T-cell (primary cell): Measurements from ENCODE around the gene SLC41A1. TPM values are rescaled to one million over a fixed set of nuclear protein-coding genes. Genes with fewer than 3 reads are reported as not detected.

ENCODE experiments used
- ATAC-seq, 4 experiments: fragments of 200-7000 bp in 3 of 4; fragments of 150-1000 bp in 1 of 4; cut with Tn5 transposase; replicated peaks in 1 of 4; 1 replicate in 3 of 4; 2 replicates in 1 of 4; pipeline ENCODE4 v1.10.0; 2021; ENCODE audit warnings: moderate library complexity in 3 of 4, mild to moderate bottlenecking in 2 of 4, moderate number of reproducible peaks in 1 of 4
- CTCF ChIA-PET, 2 donors: fragments of 300-600 bp; sonication (Branson Sonifier 250); formaldehyde crosslinking; loops; one replicate each; lab custom pipeline; 2022; ENCODE audit warnings: antibody characterized with exemption in 2 of 2; lab: Charles Lee
- POLR2A ChIA-PET, 2 donors: fragments of 300-600 bp; sonication (Branson Sonifier 250); formaldehyde crosslinking; loops; one replicate each; lab custom pipeline; 2022; ENCODE audit warnings: antibody characterized with exemption in 2 of 2; lab: Charles Lee
- DNase-seq, 35 experiments: peaks; one replicate each; pipeline versions ENCODE4 v3.0.0 to v3.0.0-alpha.2; 2013 to 2023
- H3K27ac ChIP-seq: one replicate; pipeline ENCODE4 v1.5.1; 2013; ENCODE audit warnings: low read length
- H3K27me3 ChIP-seq, 2 experiments: replicated peaks in 1 of 2; 1 replicate in 1 of 2; 2 replicates in 1 of 2; pipeline versions ENCODE4 v1.6.1 to v1.7.0; 2013; ENCODE audit warnings: low read length in 1 of 2, mixed read lengths in 1 of 2; ENCODE audit not compliant: control insufficient read depth in 2 of 2, insufficient read depth in 2 of 2; ENCODE audit errors: extremely low read depth in 1 of 2
- H3K36me3 ChIP-seq, 2 donors: 1 replicate in 1 of 2; 2 replicates in 1 of 2; pipeline versions ENCODE4 v1.6.1 to v1.7.0; 2013; ENCODE audit warnings: low read length in 1 of 2; ENCODE audit not compliant: control insufficient read depth in 2 of 2, insufficient read depth in 1 of 2; ENCODE audit errors: extremely low read depth in 1 of 2
- H3K4me1 ChIP-seq, 2 experiments: 1 replicate in 1 of 2; 2 replicates in 1 of 2; pipeline versions ENCODE4 v1.6.1 to v1.7.0; 2013; ENCODE audit warnings: low read length in 2 of 2, mixed read lengths in 1 of 2; ENCODE audit not compliant: insufficient read depth in 2 of 2, control insufficient read depth in 1 of 2; ENCODE audit errors: extremely low read depth in 1 of 2
- H3K4me3 ChIP-seq, 2 donors: 1 replicate in 1 of 2; 2 replicates in 1 of 2; pipeline versions ENCODE4 v1.5.1 to v1.7.0; 2013; ENCODE audit warnings: mild to moderate bottlenecking in 2 of 2, low read length in 1 of 2, moderate library complexity in 1 of 2; ENCODE audit not compliant: control insufficient read depth in 1 of 2; ENCODE audit errors: extremely low read depth in 1 of 2
- H3K9me3 ChIP-seq: 2 replicates; pipeline ENCODE4 v1.7.0; 2013
- H3K27ac Mint-ChIP-seq, 2 donors: one replicate each; pipeline ENCODE4 v1.8.0; 2020 to 2021; ENCODE audit warnings: mild to moderate bottlenecking in 2 of 2, mixed read lengths in 2 of 2
- H3K27me3 Mint-ChIP-seq, 2 donors: one replicate each; pipeline ENCODE4 v1.8.0; 2021 to 2022; ENCODE audit warnings: mixed read lengths in 2 of 2
- H3K36me3 Mint-ChIP-seq: one replicate; pipeline ENCODE4 v1.8.0; 2021; ENCODE audit warnings: mixed read lengths
- H3K4me1 Mint-ChIP-seq, 3 donors: one replicate each; pipeline ENCODE4 v1.8.0; 2020 to 2022; ENCODE audit warnings: mixed read lengths in 3 of 3, mild to moderate bottlenecking in 1 of 3
- H3K4me3 Mint-ChIP-seq, 3 donors: one replicate each; pipeline ENCODE4 v1.8.0; 2020 to 2022; ENCODE audit warnings: mild to moderate bottlenecking in 3 of 3, mixed read lengths in 3 of 3, moderate library complexity in 3 of 3
- H3K9me3 Mint-ChIP-seq, 3 donors: one replicate each; pipeline ENCODE4 v1.8.0; 2020 to 2022; ENCODE audit warnings: mixed read lengths in 3 of 3
- WGBS: methylation state at CpG from one replicate; pipeline ENCODE4 v1.1.5; 2013; ENCODE audit warnings: missing lambda C conversion rate; ENCODE audit not compliant: insufficient coverage; 5-methylcytosine and 5-hydroxymethylcytosine counted together
- total RNA-seq, 35 experiments: library from RNA in 6 of 35; stranded (reverse) in 6 of 35; fragments of 120-200 nt in 1 of 35; gene quantifications; one replicate each; pipeline versions ENCODE4 v1.2.1 to v1.2.4 and lab custom pipeline; 2013 to 2026

Gene SLC41A1
- total RNA-seq, 5 donors from 2014 or later (not counting 1 experiment from before 2014, with no cell fraction given) = 23.5 to 31.3 (median 27.4) TPM

DNA sequence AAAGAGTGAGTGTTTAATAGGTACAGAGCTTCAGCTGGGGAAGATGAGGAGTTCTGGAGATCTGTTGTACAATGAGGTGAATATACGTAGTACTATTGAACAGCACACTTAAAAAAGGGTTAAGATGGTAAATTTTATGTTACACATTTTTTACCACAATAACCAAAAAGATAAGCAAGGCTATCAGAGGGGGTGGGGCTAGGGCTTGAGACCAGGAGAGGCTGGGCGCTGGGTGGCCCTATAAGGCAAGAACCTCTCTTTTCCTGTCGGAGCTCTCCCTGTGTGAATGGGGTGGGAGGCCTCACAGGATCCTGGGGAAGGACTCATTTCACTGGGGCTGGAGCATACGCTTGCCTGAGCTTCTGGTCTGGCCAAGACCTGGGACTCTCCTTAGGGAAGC, 9.0 kb downstream of the SLC41A1 start:
- Mint-ChIP-seq H3K9me3 (no peaks in the 10 kb centered on the region), H3K36me3 (peaks cover 17% of the 10 kb centered on the region), H3K27me3 (no peaks in the 10 kb centered on the region), H3K4me1 (peaks cover 55 to 60% (median 59%) of the 10 kb centered on the region in 3 donors), H3K4me3 (peak overlapping the region in 2 of 3 donors; percentile 21 to 96), H3K27ac (peak overlapping the region; percentile 39 to 56)
- Histone ChIP-seq H3K4me3 (peak overlapping the region in 1 of 2 donors; percentile 19), H3K36me3 (peaks cover 3 to 20% of the 10 kb centered on the region in 2 donors), H3K27ac (no peak overlapping the region), H3K27me3 (no peaks in the 10 kb centered on the region), H3K4me1 (peaks cover 21 to 46% of the 10 kb centered on the region in 2 experiments), H3K9me3 (no peaks in the 10 kb centered on the region)
- ATAC-seq = no peak
- DNase-seq = no peak
- POLR2A ChIA-PET = interaction anchor here in 1 of 2 donors (0.6 kb wide), 1 partner anchor 407 kb away, joined by 3 read pairs; no protein-coding TSS in a partner anchor
- CTCF ChIA-PET = interaction anchor here in 1 of 2 donors (0.9 kb wide), 1 partner anchor 95 kb away, joined by 3 read pairs; no protein-coding TSS in a partner anchor
- WGBS = 83% methylated on average over 3 of the region's 4 CpGs

DNA sequence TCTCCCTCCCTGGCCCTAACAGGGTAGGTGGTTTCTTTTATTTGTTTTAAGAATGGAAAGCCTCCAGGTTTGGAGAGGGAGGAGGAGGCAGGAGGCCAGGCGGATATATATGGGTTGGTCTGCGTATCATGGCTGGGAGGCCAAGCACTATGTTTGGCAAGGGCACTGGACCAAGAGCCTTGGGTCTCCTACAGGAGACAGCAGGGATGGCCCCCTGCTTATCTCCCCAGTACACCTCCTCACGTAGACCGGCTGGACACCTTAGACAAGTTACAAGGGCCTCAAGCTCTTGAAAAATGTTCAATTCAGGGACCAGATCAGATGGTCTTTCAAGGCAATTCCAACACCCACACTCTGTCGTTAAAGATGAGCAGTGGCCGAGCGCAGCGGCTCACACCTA, 10.9 kb downstream of the SLC41A1 start:
- Histone ChIP-seq H3K4me3 (no peak overlapping the region), H3K9me3 (no peaks in the 10 kb centered on the region), H3K27me3 (no peaks in the 10 kb centered on the region), H3K36me3 (peaks cover 5 to 39% of the 10 kb centered on the region in 2 donors), H3K4me1 (peaks cover 21 to 31% of the 10 kb centered on the region in 2 experiments), H3K27ac (no peak overlapping the region)
- CTCF ChIA-PET = no interaction called here
- no peak overlapping the region for H3K4me3 Mint-ChIP-seq
- peaks cover 39 to 43% (median 42%) of the 10 kb centered on the region in 3 donors for H3K4me1 Mint-ChIP-seq
- no peak overlapping the region for H3K27ac Mint-ChIP-seq
- POLR2A ChIA-PET = no interaction called here
- ATAC-seq (no peak), DNase-seq (no peak)
- peaks cover 28% of the 10 kb centered on the region for H3K36me3 Mint-ChIP-seq
- no peaks in the 10 kb centered on the region for H3K27me3 Mint-ChIP-seq
- no peaks in the 10 kb centered on the region for H3K9me3 Mint-ChIP-seq
- WGBS = 96% methylated on average over 7 of the region's 8 CpGs

DNA sequence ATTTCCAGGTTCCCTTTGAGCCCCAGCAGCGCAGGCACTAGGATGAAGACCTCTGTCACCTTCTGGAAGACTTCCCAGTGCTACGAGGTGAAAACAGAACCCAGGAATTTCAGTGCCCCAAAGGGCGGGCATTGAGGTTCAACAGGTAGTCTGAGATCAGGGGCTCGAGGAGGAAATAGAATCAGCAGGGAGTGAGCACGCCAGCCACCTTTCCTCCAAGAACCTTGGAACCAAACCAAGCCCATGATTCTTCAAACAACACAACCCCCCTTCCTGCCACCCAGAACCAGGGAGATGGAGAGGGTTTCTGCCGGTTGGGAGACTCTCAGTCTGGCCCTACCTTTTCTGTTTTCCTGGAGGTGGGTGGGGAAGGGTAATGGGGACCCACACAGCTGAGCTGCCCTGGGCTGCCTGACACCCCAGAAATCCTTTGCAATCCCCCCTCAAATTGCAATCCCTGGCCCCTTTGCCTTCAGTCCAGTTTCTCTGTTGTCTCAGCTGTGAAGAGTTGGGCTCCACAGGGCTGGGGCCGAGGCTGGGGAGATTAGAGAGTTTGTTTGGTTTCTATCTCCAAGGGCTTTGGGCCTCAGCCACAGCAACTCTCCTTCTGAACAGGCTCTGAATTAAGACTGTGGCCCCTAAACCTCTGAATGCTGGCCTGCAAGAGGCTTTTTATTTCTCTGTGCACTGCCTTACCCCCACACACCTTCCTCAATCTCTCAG, 11.9 kb downstream of the SLC41A1 start:
- 90% methylated on average over 2 of the region's 7 CpGs for WGBS
- no peak overlapping the region for H3K4me3 ChIP-seq
- CTCF ChIA-PET = no interaction called here
- H3K27me3 Mint-ChIP-seq = no peaks in the 10 kb centered on the region
- POLR2A ChIA-PET = no interaction called here
- H3K4me1 ChIP-seq = peaks cover 14 to 22% of the 10 kb centered on the region in 2 experiments
- no peaks in the 10 kb centered on the region for H3K9me3 Mint-ChIP-seq
- H3K36me3 ChIP-seq = peaks cover 7 to 48% of the 10 kb centered on the region in 2 donors
- ATAC-seq (no peak), DNase-seq (no peak)
- peaks cover 29 to 34% (median 34%) of the 10 kb centered on the region in 3 donors for H3K4me1 Mint-ChIP-seq
- no peaks in the 10 kb centered on the region for H3K9me3 ChIP-seq
- H3K4me3 Mint-ChIP-seq = no peak overlapping the region
- H3K27ac Mint-ChIP-seq = no peak overlapping the region
- no peak overlapping the region for H3K27ac ChIP-seq
- H3K36me3 Mint-ChIP-seq = peaks cover 33% of the 10 kb centered on the region
- no peaks in the 10 kb centered on the region for H3K27me3 ChIP-seq

DNA sequence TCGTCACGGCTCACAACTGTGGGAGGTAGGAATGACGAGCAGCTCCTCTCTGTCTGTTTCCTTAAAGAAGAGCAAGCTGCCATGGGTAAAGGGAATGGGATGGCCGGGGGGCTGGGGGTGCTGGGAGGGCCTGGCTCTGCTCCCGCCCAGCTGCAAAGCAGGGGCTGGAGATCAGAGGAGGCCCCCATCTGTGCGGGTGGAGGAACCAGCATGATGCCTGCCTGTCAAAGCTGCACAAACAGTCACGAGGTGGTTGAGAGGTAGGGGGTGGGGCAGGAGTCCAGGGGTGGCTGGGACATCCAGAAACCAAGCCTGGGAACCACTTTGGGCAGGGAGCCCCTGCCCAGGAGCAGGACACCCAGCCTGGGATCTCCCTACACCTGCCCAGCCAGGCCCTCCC, 12.6 kb downstream of the SLC41A1 start:
- H3K4me3 ChIP-seq = no peak overlapping the region
- Mint-ChIP-seq H3K27ac (no peak overlapping the region), H3K36me3 (peaks cover 35% of the 10 kb centered on the region), H3K4me1 (peaks cover 22 to 27% (median 27%) of the 10 kb centered on the region in 3 donors), H3K9me3 (no peaks in the 10 kb centered on the region), H3K4me3 (no peak overlapping the region), H3K27me3 (no peaks in the 10 kb centered on the region)
- ATAC-seq (no peak), DNase-seq (no peak)
- peaks cover 8 to 15% of the 10 kb centered on the region in 2 experiments for H3K4me1 ChIP-seq
- H3K9me3 ChIP-seq = no peaks in the 10 kb centered on the region
- H3K27ac ChIP-seq = no peak overlapping the region
- peaks cover 11 to 55% of the 10 kb centered on the region in 2 donors for H3K36me3 ChIP-seq
- ChIA-PET CTCF (no interaction called here), POLR2A (no interaction called here)
- no peaks in the 10 kb centered on the region for H3K27me3 ChIP-seq
- 96% methylated on average over 4 of the region's 7 CpGs for WGBS

DNA sequence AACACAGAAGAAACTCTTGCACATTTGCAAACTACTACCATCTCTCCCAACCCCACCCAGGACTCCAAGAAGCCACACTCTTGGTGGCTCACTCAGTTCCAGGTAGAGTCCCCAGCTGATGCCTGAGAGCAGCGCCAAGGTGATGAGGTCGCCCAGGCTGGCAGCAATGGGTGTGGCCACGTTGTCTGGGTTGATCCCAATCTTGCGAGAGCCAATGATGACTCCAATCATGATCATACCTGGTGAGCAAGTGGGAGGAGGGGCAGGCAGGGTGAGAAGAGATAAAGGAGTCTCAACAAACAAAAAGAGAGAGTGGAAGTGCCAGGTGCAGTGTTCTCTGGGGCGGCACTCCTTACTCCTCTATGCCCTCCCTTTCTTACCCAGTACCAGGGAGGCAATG, 14.4 kb downstream of the SLC41A1 start:
- Histone ChIP-seq H3K36me3 (peaks cover 19 to 71% of the 10 kb centered on the region in 2 donors), H3K9me3 (no peaks in the 10 kb centered on the region), H3K4me3 (no peak overlapping the region), H3K27ac (no peak overlapping the region), H3K27me3 (no peaks in the 10 kb centered on the region), H3K4me1 (no peaks in the 10 kb centered on the region)
- ATAC-seq (no peak), DNase-seq (no peak)
- Mint-ChIP-seq H3K9me3 (no peaks in the 10 kb centered on the region), H3K4me3 (no peak overlapping the region), H3K27me3 (no peaks in the 10 kb centered on the region), H3K36me3 (peaks cover 43% of the 10 kb centered on the region), H3K4me1 (peaks cover 4 to 8% (median 8%) of the 10 kb centered on the region in 3 donors), H3K27ac (peak overlapping the region in 1 of 2 donors; percentile 71)
- ChIA-PET CTCF (interaction anchor here in 1 of 2 donors (0.6 kb wide), 1 partner anchor 27 kb away, joined by 6 read pairs; no protein-coding TSS in a partner anchor), POLR2A (no interaction called here)
- 83% methylated on average over 2 of the region's 5 CpGs for WGBS

DNA sequence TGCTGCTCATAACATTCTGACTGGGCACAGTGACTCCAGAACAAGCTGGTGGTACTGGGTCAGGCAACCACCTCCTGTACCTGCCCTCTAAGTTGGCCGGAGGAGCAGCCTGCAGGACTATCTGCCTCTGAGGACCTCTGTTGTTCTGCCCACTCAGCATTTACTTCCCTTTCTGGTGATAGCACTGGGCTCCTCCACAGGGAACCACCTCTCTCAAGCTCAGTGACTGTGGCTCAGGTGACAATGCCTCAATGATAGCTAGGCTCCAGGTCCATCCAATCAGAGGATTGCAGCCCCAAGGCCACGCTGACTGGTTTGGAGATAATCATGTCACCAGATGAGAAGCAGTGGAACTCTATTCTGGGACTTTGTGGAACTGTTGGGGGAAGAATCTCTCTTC, 15.8 kb downstream of the SLC41A1 start:
- POLR2A ChIA-PET = interaction anchor here in 1 of 2 donors (0.6 kb wide), 1 partner anchor 37 kb away, joined by 4 read pairs; no protein-coding TSS in a partner anchor
- Mint-ChIP-seq H3K4me1 (peaks cover 0 to 5% (median 5%) of the 10 kb centered on the region in 3 donors), H3K4me3 (no peak overlapping the region), H3K27ac (no peak overlapping the region), H3K9me3 (no peaks in the 10 kb centered on the region), H3K36me3 (peaks cover 49% of the 10 kb centered on the region), H3K27me3 (no peaks in the 10 kb centered on the region)
- no peaks in the 10 kb centered on the region for H3K4me1 ChIP-seq
- CTCF ChIA-PET = no interaction called here
- WGBS = 100% methylated on average over 1 of the region's 2 CpGs
- H3K9me3 ChIP-seq = no peaks in the 10 kb centered on the region
- DNase-seq (no peak), ATAC-seq (no peak)
- H3K4me3 ChIP-seq = no peak overlapping the region
- no peak overlapping the region for H3K27ac ChIP-seq
- H3K36me3 ChIP-seq = peaks cover 19 to 83% of the 10 kb centered on the region in 2 donors
- no peaks in the 10 kb centered on the region for H3K27me3 ChIP-seq
